Measurements from ENCODE around the gene LPP.

LPP gene

DNA sequence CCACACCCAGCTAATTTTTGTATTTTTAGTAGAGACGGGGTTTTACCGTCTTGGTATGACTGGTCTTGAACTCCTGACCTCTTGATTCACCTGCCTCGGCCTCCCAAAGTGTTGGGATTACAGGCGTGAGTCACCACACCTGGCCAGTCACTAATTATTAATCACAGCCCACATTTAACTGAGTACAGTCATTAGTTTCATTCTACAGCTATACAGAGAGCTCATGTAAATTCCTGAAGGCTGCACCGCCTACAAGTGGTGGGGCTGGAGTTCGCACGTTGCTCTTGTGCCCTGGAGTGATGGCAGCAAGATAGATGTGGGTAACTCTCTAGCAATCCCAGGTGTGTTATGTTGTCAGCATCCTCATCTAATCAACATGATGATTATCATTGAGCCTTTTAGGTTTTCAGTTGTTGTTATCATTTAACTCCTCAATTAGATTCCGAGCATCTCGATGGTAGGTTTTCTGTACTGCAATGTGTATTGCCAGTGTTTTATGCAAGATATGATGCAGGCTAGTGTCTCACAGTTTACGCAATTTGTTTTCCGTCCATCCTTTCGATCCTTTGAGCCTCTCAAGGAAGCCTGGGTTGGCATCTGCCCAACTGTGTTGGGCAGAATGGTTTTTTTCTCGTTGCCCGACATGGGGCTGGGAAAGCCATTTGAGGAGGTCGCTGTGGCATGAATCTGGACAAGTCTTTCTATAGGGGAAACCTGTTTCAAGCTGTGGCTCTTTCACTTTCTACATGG is 216.3 kb downstream of the LPP start:
- DNase-seq, result no peak

GRCh38 chr3:188378786-188379185 is 224.8 kb downstream of the LPP start:
- DNase-seq, result no peak

DNA sequence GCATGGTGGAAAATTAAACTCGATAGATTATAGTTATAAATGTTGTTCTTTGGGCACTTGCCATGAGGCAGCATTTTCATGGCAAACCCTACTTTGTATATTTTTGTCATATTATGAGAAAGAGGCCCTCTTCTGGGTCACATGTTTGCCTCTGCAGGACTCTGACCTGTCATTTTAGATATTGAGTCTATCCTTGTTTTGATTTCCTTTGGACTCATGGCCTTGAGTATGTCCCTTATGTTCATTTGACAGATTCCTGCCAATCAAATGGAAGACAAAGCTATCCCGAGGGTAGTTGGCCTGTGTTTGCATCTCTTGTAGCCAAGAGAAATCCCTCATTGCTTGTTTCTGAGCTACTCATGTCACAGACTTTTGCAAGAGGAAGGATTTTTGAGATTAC is 226.3 kb downstream of the LPP start:
- no peak for DNase-seq

- DNase-seq, result no peak
Measured at GRCh38 chr3:188380722-188381121, 226.8 kb downstream of the LPP start.

DNA sequence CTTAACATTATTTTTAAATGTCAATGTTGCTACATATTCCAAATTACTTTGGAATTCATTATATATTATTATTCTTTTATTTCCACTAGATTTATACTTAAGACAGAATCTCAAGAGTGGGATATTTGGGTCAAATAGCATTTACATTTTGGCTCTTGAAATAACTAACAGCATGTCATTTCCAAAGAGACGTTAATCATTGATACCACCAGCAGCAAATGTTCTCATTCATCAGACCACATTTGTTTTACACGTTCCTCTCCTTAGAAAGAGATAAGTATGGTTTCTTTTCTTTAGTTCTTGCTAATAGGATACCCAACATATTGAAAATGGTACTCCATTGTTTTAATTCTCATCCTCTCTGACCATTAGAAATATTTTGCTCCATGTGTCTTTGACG is 229.8 kb downstream of the LPP start:
- DNase-seq, result no peak

DNA sequence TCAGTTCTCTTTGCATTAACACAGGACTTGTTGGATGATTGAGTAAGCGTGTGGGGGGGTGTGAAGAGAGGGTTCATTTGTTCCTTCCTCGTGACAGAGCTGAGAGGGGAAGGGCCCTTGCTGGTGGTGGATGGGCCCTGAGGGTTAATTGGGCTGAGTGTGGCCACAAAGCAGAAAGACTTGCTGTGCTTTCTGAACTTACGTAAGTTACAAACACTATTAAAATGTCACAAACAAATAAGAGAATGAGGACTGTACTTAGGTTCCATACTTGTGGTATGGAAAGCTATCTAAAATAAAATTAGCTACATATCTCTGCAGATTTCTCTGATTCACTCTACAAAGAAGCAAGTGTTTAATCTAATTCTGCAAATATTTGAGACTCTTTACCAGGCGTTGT is 231.3 kb downstream of the LPP start:
- no peak for DNase-seq

GRCh38 chr3:188389711-188390342 is 235.9 kb downstream of the LPP start:
- DNase-seq, result no peak

DNA sequence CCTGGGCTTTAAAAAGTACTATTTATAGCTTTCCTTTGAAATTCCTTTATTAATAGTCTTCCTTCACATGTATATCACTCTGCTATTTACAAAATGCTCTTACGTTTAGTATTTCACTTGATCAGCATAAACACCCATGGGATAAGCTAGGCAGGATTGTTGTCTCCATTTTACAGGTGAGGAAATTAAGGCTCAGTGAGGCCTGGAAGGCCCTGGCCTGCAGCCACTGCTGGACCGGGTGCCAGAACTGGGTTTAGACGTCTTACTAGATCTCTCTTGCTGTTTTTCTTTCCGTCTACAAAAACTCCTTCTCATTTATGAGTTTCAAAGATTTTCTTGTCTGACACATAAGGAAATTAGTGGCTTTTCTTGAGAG is 236.4 kb downstream of the LPP start:
- no peak for DNase-seq

DNA sequence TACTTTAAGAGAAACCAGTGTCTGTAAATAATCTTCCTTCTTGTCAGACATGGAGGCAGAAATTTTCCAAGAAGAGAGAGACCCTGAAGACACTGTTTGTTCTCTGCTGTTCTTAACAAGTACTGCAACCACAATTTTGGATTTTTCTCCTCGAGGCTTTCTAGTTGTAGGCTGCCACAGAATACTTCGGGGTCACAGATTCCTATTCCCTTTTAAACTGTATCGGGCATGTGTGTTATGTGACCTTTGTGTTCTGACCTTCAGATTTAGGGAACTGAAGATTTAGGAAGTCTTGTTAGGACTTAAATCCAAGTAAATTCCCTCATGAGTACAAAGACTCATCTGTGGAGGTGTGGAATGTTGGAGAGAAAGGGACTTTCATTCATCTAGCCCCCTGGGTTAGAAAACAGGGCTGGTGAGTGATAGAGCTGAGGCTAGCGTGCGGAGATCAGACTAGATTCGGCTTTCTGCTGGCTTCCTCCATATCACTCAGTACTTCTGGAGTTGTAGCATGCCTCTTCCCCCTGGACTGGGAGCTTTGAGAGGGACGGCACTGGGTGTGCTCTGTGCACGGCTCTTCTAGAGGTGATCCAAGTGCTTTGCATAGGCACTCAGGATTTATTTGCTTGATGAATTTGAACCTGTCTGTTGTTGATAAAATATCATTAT is 237.0 kb downstream of the LPP start:
- no peak for DNase-seq

DNA sequence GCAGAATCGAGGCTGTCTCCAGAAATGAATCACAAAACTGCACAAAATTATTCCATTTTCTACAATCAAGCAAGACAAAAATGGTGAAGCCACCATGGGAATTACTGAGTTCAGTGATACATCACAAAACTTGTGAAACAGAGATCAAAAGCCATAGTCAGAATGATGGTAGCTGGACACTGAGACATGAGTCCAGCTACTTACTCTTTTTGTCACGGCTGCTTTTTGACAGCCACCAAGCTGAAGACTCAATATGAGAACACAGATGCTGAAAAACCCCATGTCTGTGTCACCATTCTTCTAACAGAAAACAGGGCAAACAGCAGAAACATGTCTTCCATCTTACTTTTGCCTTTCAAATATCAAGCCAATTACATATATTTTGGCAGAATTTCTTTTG is 237.6 kb downstream of the LPP start:
- DNase-seq, result no peak

- no peak for DNase-seq
Measured at GRCh38 chr3:188392076-188392475, 238.1 kb downstream of the LPP start.

DNA sequence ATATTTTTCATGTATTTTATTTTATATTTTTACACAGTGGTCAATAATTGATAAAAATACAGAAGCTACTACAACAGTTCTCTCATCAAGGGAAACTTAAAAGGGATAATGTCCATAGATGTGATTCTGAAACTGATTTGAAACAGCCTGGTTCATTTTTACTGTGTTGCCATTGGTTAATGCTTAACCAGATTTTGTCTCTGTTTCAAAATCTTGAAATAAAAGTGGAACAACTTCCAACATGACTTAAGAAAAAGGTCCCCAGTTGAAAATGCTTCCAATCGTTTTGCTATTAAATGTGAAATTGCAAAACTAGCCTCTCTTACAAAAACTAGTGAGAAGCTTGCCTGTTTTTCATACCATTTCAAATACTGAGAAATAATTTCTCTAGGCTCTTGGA is 240.7 kb downstream of the LPP start:
- no peak for DNase-seq

DNA sequence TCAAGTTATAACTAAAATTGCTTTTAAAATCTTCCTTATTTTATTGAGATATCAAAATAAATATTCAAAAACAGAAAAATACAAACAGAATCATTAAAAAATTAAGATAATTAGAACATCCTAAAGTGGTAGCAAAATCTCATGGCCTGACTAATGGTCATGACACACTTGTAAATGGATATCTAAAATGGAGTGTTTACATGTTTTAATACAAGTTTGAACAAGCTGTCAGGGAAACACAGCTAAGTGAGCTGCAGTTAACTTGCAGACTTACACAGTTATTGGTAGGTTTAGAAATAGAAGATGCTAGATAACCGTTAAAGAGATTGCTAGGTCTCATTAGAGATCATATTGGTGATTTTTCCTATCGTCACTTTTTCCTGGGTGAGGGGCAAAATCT is 242.3 kb downstream of the LPP start:
- DNase-seq, result no peak

DNA sequence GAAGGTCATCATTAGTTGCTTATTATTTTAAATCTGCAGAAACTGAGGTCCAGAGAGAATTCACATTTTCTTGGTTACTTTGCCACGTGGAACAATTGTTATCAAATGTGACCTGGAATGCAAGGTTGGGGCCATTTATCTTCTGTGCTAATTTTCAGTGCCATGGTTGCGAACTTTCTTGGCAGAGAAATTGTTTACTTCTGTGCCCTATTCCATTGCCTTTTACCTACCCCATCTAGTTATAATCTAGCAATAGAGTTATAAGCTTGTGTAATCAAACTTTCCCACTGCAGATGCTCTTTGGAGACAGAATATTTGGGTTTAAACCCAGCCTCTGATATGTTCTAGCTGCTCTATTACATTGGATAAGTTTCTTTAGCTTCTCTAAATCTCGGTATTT is 242.9 kb downstream of the LPP start:
- no peak for DNase-seq

DNA sequence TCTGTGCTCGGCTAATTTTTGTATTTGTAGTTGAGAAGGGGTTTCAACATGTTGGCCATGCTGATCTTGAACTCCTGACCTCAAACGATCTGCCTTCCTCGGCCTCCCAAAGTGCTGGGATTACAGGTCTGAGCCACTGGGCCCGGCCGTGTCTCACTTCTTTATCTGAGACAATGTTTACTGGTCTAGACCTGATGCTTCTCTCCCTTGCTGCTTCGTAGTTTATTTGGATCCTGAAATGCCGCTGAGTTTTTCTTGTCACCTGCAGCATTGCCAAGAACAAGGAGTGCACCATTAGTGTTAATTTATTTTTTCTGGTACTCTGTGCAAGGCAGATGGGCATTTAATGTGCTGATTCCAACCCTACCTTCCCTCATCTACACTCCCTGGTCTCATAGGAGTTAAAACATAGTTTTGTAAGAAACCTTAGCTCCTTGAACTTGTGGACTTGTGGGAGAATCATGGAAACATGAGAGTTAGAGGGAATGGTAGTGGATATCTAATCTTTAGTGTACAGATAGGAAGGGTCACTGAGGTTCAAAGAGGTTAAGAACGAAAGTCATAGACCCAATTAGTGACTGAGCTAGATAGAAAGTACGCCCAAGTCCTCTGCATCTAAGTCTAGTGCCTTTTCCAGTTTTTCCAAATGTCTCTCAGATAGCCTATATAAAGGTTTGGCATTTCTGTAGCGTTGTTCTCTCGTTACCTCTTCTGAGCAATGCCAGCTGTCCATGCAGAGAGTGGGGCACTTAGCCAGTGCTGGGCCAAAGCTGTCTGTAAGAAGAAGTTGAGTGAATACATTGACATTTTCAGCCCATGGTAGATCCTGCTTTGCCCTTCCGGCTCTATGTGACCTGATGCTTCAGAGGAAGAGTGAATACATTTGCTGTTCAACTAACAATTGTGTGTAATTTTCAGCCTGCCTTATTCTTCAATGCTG is 244.1 kb downstream of the LPP start:
- no peak for DNase-seq

DNA sequence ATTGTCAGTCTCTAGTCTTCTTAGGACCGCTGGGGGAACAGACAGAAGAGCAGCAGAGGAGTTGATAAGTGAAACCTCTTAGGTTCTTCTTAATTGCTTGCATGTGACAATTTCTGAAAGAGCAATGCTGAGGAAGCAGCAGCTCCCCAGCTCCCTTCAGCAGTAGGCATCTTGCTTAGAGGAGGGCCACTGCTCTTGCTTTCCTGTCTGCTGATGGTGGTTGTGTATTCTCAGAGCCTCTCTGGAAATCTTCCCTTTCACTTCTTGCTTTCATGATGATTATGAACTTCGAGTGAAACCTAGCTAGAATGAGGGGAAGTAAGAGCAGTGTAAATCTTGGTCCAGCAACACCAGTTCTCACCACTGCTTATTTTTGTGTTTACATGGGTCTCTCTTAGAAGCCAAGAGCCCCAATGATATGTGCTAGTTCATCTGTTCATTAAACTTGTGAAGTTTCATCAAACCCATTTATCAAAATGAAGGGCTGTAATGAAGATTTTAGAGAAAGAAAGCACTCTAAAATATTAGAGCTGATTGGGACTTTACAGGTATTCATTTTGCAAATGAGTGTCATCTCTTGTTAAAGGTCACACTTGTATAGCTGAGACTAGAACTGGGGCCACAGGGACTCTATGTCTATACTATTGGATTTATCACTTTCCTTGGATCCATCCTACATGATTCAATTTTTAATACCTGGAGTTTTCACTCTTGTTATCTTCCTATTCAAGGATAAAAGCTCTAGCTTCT is 246.7 kb downstream of the LPP start:
- no peak for DNase-seq

GRCh38 chr3:188401244-188401993 is 247.5 kb downstream of the LPP start:
- DNase-seq, result no peak

DNA sequence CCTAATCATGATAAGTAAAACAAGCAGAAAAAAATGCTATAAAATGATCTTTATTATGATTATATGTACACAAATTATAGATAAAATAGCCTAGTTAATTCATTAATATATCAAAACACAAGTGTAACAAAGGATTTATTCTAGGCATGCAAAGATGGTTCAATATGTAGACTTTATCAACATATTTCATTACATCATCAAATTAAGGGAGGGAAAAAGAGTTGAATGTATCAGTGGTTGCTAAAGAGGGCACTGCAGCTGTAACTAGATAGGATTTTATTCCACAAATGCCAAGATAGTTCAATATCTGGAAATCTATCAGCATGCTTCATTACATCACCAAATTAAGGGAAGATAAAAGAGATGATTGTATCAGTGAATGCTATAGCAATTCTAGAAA is 248.3 kb downstream of the LPP start:
- DNase-seq, result no peak

DNA sequence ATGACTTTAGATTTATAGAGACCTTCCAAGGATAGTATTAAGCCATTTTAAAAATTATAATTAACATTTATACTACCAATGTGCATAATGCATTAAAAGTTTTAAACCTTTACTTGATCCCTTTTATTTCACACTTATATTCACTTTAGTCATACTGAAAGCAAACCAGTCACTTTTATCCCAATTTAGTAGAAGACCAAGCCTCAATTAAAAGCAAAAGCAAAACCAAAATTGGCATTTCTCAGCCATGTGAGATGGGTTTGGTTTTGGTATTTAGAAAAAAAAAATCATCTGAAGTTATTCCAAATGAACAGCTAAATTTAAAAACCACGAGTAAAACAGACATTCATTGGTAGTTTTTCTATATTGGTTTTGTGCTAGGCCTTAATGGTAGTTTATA is 249.4 kb downstream of the LPP start:
- no peak for DNase-seq

DNA sequence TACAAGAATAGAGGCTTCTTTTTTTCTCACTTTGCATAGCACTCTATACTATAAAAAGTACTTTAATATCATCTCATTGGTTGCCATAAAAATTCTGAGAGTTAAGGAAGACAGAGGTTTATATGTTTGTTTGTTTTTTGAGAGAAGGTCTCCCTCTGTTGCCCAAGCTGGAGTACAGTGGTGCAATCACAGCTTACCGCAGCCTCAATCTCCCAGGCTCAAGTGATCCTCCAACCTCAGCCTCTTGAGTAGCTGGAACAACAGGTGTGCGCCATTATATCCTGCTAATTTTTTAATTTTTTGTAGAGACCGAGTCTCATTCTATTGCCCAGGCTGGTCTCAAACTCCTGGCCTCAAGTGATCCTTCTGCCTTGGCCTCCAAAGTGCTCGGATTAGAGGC is 250.2 kb downstream of the LPP start:
- DNase-seq, result no peak

GRCh38 chr3:188404701-188405100 is 250.7 kb downstream of the LPP start:
- no peak for DNase-seq

All from KG1 (cell line).